HG02642 (cell line): ENCODE data around the gene TSHZ2.

ENCODE experiments used
- ATAC-seq: cut with Tn5 transposase; IDR thresholded peaks from one replicate; pipeline ENCODE4 v1.9.1; 2021; ENCODE audit warnings: mild to moderate bottlenecking; ENCODE audit not compliant: unreplicated experiment, poor library complexity

Gene TSHZ2

GRCh38 chr20:53152228-53152627, 180.1 kb downstream of the TSHZ2 start:
- ATAC-seq, result no peak

GRCh38 chr20:53154540-53154939, 182.4 kb downstream of the TSHZ2 start:
- no peak for ATAC-seq

DNA sequence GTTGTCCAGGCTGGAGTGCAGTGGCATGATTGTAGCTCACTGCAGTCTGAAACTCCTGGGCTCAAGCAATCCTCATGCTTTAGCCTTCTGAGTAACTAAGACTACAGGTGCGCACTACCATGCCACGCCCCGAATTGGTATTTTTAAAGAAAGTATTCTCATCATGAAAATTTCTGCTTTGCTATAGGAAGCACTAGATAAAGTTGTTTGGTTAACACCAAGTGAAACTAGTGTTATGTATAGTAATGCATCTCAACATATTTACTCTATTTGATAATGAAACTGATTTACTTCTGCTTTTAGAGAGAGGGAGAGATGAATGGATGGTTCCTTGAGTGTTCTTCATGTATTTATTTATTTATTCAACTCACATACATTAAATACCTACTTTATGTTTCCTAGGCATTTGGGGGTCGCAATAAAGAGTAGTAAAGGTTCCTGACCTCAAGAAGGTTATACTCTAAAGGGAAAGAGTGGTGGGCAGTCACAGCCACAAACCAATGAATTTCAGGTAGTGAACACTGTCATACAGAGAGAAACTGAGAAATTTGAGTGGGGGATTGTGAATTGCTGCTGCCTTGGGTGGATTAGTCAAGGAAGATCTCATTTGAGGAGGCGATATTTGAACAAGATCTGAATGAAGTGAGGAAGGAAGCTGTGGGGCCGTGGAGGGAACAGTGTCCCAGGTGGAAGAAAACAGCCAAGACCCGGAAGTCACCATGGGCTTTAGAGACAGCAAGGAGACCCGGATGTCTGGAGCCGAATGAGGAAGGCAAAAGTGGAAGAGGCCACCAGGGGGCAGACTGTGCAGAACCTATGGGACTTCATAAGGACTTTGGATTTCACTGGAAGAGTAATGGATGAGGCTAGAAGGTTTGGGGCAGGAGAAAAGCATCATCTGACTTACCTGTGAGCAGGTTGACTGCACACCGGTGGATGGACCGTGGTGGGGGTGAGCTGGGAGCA, 185.6 kb downstream of the TSHZ2 start:
- ATAC-seq, result peak; percentile 60

DNA sequence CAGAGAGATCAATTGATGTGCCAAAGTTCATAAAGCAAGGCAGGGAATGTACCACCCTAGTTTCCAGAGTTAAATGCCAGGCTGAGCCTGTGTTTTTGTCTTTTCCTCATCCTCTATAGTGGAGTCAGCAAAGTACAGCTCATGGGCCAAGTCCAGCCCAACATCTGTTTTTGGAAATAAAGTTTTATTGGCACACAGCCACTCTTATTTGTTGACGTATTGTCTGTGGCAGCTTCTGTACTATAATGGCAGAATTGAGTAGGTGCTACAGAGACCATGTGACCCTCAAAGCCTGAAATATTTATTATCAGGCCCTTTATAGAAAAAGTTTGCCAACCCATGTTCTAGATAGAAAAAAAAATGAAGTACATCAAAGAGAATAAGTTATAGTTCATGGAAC, 187.0 kb downstream of the TSHZ2 start:
- no peak for ATAC-seq

DNA sequence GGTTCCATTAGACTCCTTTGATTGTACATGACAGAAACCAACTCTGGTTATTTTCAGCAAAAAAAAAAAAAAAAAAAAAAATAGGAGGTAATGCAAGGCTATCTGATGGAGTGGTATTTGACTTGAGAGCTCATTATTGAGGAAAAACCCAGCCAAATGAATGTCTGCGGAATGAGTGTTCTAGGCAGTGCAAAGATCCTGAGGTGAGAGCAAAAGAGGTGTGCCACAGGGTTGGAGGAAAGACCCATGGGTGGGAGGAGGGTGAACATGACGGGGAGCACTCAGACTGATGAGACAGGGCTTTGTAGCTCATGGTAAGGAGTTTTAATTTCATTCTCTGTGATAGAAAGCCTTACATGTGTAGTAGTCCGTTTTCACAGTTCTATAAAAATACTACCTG, 188.9 kb downstream of the TSHZ2 start:
- no peak for ATAC-seq

GRCh38 chr20:53161473-53161872, 189.3 kb downstream of the TSHZ2 start:
- no peak for ATAC-seq

- no peak for ATAC-seq
Observed at GRCh38 chr20:53162251-53162835, 190.2 kb downstream of the TSHZ2 start.

GRCh38 chr20:53163486-53163885, 191.3 kb downstream of the TSHZ2 start:
- ATAC-seq, result no peak

GRCh38 chr20:53164072-53164471, 191.9 kb downstream of the TSHZ2 start:
- no peak for ATAC-seq

- no peak for ATAC-seq
Observed at GRCh38 chr20:53165452-53165851, 193.3 kb downstream of the TSHZ2 start.

DNA sequence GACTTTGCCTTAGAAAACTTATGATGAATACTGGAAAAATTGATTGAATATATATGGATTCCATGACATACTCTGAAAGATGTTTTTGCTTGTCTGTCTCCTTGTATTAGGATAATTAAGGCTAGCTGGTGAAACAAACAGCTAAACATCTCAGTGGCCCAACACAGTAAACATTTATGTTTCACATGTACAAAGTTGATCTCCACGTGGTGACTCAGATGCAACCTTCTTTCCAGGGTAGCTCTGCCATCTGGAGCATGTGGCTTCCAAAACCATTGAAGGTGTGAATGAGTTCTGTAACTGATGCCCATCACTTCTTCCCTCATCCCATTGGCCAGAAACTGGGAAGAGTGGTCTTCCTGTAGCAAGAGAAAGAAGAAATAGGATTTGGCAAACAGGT, 196.3 kb downstream of the TSHZ2 start:
- no peak for ATAC-seq

GRCh38 chr20:53170196-53170595, 198.0 kb downstream of the TSHZ2 start:
- no peak for ATAC-seq

- ATAC-seq, result no peak
Observed at GRCh38 chr20:53171065-53171464, 198.9 kb downstream of the TSHZ2 start.

DNA sequence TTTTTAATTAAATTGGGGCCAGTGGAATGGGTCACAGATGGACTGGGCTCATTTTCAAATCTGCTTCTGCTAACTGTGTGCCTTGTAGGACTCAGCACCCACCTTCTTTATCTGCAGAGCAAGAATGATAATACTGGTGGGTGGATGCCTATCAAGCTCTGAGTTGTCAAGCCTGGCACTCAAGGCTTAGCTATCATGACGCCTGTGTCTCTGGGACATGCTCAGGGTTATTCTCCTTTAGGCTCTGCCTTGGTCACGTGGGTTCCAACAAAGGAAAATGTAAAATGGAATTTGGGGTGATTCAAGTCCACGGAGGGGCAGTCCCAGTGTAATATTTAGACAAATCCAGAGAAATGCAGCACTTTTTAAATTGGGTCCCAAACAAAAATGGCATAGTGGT, 202.3 kb downstream of the TSHZ2 start:
- no peak for ATAC-seq

GRCh38 chr20:53175135-53175780, 203.1 kb downstream of the TSHZ2 start:
- no peak for ATAC-seq

DNA sequence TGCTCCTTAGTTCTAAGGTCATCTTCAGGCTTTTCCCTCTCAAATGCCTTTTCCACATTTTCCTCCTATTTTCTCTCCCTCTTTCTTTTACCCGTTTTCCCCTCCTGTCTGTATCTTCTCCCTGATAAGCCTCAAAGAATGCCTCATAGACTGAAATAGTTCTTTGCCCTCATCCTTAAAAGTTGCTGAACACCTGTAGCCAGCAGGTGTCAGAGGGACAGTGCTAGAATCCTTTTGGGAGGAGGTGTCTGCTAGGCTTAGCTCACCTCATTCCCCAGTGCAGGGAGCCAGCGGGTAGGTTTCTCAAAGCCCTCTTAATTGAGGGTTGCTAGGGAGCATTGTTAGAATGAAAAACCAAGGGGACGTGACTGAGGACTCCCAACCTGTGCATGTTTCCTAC, 204.0 kb downstream of the TSHZ2 start:
- no peak for ATAC-seq

- no peak for ATAC-seq
Observed at GRCh38 chr20:53177687-53178086, 205.5 kb downstream of the TSHZ2 start.

GRCh38 chr20:53179749-53180148, 207.6 kb downstream of the TSHZ2 start:
- no peak for ATAC-seq

DNA sequence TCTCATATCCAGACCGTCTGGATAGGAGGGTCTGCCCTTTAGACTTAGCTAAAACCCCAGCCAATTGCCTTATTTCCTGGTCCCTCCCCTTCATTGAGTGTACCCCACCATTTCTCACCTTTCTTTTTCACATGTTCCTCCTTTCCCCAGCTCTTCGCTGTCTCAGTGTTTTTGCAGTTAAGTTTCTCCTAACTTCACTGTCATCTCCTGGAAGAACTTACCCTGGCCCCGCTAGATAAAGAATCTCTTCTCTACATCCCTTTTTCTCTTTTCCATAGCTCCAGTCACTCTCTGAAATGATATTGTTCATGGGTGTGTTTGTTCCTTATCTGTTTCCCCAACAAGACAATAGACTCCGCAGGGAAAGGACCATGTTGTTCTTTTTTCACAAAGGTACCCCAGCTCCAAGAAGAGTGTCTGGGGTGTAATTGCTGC, 208.8 kb downstream of the TSHZ2 start:
- ATAC-seq, result no peak

DNA sequence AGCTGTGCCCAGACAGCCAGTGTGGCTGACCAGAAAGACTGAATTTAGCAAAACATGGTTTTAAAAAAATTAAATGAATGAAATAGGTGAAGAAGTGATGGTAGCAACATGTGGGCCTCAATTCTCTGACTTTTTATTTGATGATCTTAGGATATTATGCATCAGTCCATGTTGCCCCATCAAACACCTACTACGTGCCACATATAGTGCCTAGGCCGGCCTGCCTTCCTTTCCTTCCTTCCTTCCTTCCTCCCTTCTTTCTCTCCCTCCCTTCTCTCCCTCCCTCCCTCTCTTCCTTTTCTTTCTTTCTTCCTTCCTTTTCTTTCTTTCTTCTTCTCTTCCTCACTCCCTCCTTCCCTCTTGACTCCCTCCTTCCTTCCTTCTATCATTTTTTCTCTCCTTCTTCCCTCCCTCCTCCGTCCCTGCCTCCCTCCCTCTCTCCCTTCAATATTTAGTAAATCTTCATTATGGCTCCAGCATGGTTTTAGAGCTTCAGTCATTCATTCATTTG, 209.8 kb downstream of the TSHZ2 start:
- ATAC-seq, result no peak

DNA sequence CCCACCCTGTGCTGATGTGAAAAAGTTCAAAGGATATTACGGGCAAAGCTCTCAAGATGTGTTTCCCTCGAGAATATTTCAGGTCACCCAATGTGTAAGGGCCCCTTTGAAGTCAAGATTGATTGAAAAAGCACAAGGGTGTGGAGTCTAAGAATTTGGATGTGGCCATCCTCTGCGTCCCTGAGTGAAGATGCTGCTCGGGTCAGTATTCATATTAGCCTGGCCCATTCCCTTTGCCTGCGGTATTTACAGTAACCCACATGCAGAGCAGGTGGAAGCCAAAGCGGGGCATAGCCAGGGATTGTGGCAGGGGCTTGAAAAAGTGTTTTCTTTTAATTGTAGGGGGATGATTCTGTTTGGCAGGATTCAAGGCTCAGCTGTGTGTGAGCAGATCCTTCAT, 211.0 kb downstream of the TSHZ2 start:
- no peak for ATAC-seq
